HL-60 (cell line): ENCODE measurements around the gene SCFD1.

ENCODE experiments used
- DNase-seq, 2 experiments: peaks; one replicate each; pipeline ENCODE4 v3.0.0-alpha.2; 2010 to 2020; ENCODE audit warnings: low read depth in 1 of 2, low spot score in 1 of 2
- H3K27ac ChIP-seq: fragments of 250-450 bp; sonication (Bioruptor Pico); replicated peaks from 2 replicates; pipeline ENCODE4 v1.5.1; 2020; ENCODE audit warnings: mild to moderate bottlenecking, moderate library complexity
- H3K27me3 ChIP-seq: fragments of 250-450 bp; sonication (Bioruptor Pico); 2 replicates; pipeline ENCODE4 v1.5.1; 2021; ENCODE audit warnings: mild to moderate bottlenecking, moderate library complexity; ENCODE audit not compliant: insufficient read depth, poor library complexity, severe bottlenecking
- H3K4me3 ChIP-seq: replicated peaks from 2 replicates; pipeline ENCODE4 v1.5.1; 2011; ENCODE audit warnings: mild to moderate bottlenecking, control low read depth, low read length; ENCODE audit not compliant: insufficient read depth
- CTCF ChIP-seq: IDR thresholded peaks from one replicate; pipeline ENCODE4 v1.5.1; 2011; ENCODE audit warnings: low read length, control low read depth, inconsistent platforms; ENCODE audit not compliant: insufficient read depth
- GABPA ChIP-seq: IDR thresholded peaks from 2 replicates; pipeline ENCODE4 v1.6.1; 2012; ENCODE audit warnings: low read depth
- POLR2AphosphoS5 ChIP-seq: IDR thresholded peaks from 2 replicates; pipeline ENCODE4 v1.6.1; 2012; ENCODE audit warnings: low read depth
- REST ChIP-seq: IDR thresholded peaks from 2 replicates; pipeline ENCODE4 v1.6.1; 2012; ENCODE audit warnings: low read depth; ENCODE audit not compliant: insufficient replicate concordance
- SPI1 ChIP-seq: IDR thresholded peaks from 2 replicates; pipeline ENCODE4 v1.6.1; 2012; ENCODE audit warnings: low read depth, mild to moderate bottlenecking, borderline replicate concordance

SCFD1 gene

GRCh38 chr14:30751646-30752416, 129.7 kb downstream of the SCFD1 start:
- H3K27ac ChIP-seq = no peak overlapping the region
- DNase-seq = no peak
- TF ChIP-seq POLR2AphosphoS5 = no peak
- no peak overlapping the region for H3K4me3 ChIP-seq
- H3K27me3 ChIP-seq = no peaks in the 10 kb centered on the region

GRCh38 chr14:30753452-30753851, 131.3 kb downstream of the SCFD1 start:
- no peak overlapping the region for H3K4me3 ChIP-seq
- no peak for DNase-seq
- TF ChIP-seq SPI1 = no peak
- TF ChIP-seq GABPA = no peak
- no peak for TF ChIP-seq CTCF
- no peak for TF ChIP-seq REST
- TF ChIP-seq POLR2AphosphoS5 = no peak
- no peak overlapping the region for H3K27ac ChIP-seq
- H3K27me3 ChIP-seq = no peaks in the 10 kb centered on the region

GRCh38 chr14:30754778-30755177, 132.7 kb downstream of the SCFD1 start:
- TF ChIP-seq SPI1 = no peak
- TF ChIP-seq GABPA = no peak
- no peak for TF ChIP-seq POLR2AphosphoS5
- no peak for TF ChIP-seq REST
- no peak for TF ChIP-seq CTCF
- no peak overlapping the region for H3K27ac ChIP-seq
- no peaks in the 10 kb centered on the region for H3K27me3 ChIP-seq
- no peak overlapping the region for H3K4me3 ChIP-seq
- DNase-seq = no peak

DNA sequence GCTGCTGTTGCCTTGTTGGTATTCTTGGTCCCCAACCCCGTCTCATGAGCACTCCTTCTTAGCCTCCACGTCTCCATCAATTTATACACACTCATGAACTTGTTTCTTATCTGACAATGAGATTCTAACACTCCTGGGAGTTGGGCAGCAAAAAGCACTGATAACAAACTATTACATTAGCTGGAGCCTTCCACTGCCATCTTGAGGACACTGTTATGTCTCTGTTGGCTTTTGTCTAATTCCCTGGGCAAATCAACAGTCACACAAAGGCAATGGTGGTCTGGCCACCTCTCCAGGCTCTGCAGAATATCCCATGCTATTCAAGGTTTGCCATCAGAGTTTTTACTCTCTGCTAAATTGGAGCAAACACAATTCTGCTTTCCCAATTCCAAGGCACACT, 134.5 kb downstream of the SCFD1 start:
- Histone ChIP-seq H3K27me3 (no peaks in the 10 kb centered on the region), H3K4me3 (no peak overlapping the region), H3K27ac (no peak overlapping the region)
- no peak for DNase-seq
- no peak for TF ChIP-seq REST
- no peak for TF ChIP-seq GABPA
- TF ChIP-seq POLR2AphosphoS5 = no peak
- no peak for TF ChIP-seq SPI1
- TF ChIP-seq CTCF = no peak
